A673 (cell line): ENCODE measurements around the gene IL12RB1. TPM values are rescaled to one million over a fixed set of nuclear protein-coding genes. Genes with fewer than 3 reads are reported as not detected.
"Not testable (repeated sequence)": the region's sequence is repeated elsewhere in the genome, so short reads cannot be mapped to it uniquely, and the experiment has no call there.

Source experiments
- BruUV-seq: library from RNA; stranded (reverse); fragments of 400-500 nt; replicated peaks from 2 replicates; lab custom pipeline; 2021; lab: Mats Ljungman, UMichigan
- CTCF ChIA-PET: fragments of 300-600 bp; sonication (Branson Sonifier 250); formaldehyde crosslinking; loops from one replicate; lab custom pipeline; 2022; ENCODE audit warnings: antibody characterized with exemption; lab: Charles Lee
- POLR2A ChIA-PET: fragments of 300-600 bp; sonication (Branson Sonifier 250); formaldehyde crosslinking; loops from one replicate; lab custom pipeline; 2022; ENCODE audit warnings: antibody characterized with exemption; ENCODE audit not compliant: low non-redundant PET; lab: Charles Lee
- DNase-seq: peaks from one replicate; pipeline ENCODE4 v3.0.0-alpha.2; 2015; ENCODE audit warnings: low spot score
- H3K27ac ChIP-seq: fragments of 200-600 bp; sonication (generic); 2 replicates; pipeline ENCODE4 v1.5.1; 2016; ENCODE audit warnings: mixed run types, low read depth, mild to moderate bottlenecking, mixed read lengths, antibody characterized with exemption, low read length; ENCODE audit not compliant: poor library complexity, severe bottlenecking
- H3K27me3 ChIP-seq: fragments of 200-600 bp; sonication (generic); replicated peaks from 2 replicates; pipeline ENCODE4 v1.6.1; 2017; ENCODE audit warnings: mixed run types, low read depth, mild to moderate bottlenecking, mixed read lengths, antibody characterized with exemption, low read length; ENCODE audit not compliant: insufficient read depth, poor library complexity
- H3K36me3 ChIP-seq: fragments of 200-600 bp; sonication (generic); 2 replicates; pipeline ENCODE4 v1.6.1; 2016; ENCODE audit warnings: mixed run types, mild to moderate bottlenecking, mixed read lengths, antibody characterized with exemption, low read length; ENCODE audit not compliant: insufficient read depth, poor library complexity, severe bottlenecking
- H3K4me1 ChIP-seq: fragments of 200-600 bp; sonication (generic); 2 replicates; pipeline ENCODE4 v1.6.1; 2017; ENCODE audit warnings: mixed run types, mild to moderate bottlenecking, mixed read lengths, antibody characterized with exemption, low read length; ENCODE audit not compliant: insufficient read depth, poor library complexity, severe bottlenecking
- H3K4me3 ChIP-seq: fragments of 200-600 bp; sonication (generic); 2 replicates; pipeline ENCODE4 v1.5.1; 2016; ENCODE audit warnings: low read depth, mixed run types, mild to moderate bottlenecking, mixed read lengths, low read length; ENCODE audit not compliant: poor library complexity, severe bottlenecking
- H3K9me3 ChIP-seq: fragments of 200-600 bp; sonication (generic); 2 replicates; pipeline ENCODE4 v1.6.1; 2016; ENCODE audit warnings: mixed run types, low read depth, mild to moderate bottlenecking, mixed read lengths, antibody characterized with exemption, low read length; ENCODE audit not compliant: poor library complexity, severe bottlenecking
- EZH2 ChIP-seq: fragments of 200-600 bp; sonication (generic); IDR thresholded peaks from 2 replicates; pipeline ENCODE4 v1.6.1; 2017; ENCODE audit warnings: borderline replicate concordance, low read depth, mild to moderate bottlenecking, mixed read lengths, antibody characterized with exemption, low read length; ENCODE audit not compliant: poor library complexity, severe bottlenecking
- intact Hi-C: fragments of 100-400 bp; cut with micrococcal nuclease; formaldehyde crosslinking; loops from one replicate; pipeline ENCODE4 v1.10.0; 2022; ENCODE audit not compliant: unreplicated experiment
- total RNA-seq: library from RNA; stranded (reverse); gene quantifications from 2 replicates; pipeline ENCODE4 v1.2.3, GENCODE V29; 2021
- TF ChIP-seq, protein P1 (sequence below): fragments of 300-800, 200-600 bp; sonication (generic); conservative IDR thresholded peaks from 2 replicates; pipeline ENCODE4 v1.5.1; 2017; ENCODE audit warnings: low read depth, mild to moderate bottlenecking, antibody characterized with exemption, low read length, moderate library complexity, mixed read lengths

IL12RB1 gene
- total RNA-seq, 1 experiment from 2014 or later = not detected

GRCh38 chr19:18089726-18090125, 3.0 kb upstream of the IL12RB1 start:
- no TSS peak for BruUV-seq
- ChIA-PET POLR2A (no interaction called here), CTCF (no interaction called here)
- H3K4me3 ChIP-seq = no peak overlapping the region
- TF ChIP-seq, protein P1, sequence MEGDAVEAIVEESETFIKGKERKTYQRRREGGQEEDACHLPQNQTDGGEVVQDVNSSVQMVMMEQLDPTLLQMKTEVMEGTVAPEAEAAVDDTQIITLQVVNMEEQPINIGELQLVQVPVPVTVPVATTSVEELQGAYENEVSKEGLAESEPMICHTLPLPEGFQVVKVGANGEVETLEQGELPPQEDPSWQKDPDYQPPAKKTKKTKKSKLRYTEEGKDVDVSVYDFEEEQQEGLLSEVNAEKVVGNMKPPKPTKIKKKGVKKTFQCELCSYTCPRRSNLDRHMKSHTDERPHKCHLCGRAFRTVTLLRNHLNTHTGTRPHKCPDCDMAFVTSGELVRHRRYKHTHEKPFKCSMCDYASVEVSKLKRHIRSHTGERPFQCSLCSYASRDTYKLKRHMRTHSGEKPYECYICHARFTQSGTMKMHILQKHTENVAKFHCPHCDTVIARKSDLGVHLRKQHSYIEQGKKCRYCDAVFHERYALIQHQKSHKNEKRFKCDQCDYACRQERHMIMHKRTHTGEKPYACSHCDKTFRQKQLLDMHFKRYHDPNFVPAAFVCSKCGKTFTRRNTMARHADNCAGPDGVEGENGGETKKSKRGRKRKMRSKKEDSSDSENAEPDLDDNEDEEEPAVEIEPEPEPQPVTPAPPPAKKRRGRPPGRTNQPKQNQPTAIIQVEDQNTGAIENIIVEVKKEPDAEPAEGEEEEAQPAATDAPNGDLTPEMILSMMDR = no peak
- TF ChIP-seq EZH2 = no peak
- no peak for DNase-seq
- H3K27me3 ChIP-seq = no peaks in the 10 kb centered on the region
- H3K27ac ChIP-seq = no peak overlapping the region
- H3K36me3 ChIP-seq = no peaks in the 10 kb centered on the region
- H3K9me3 ChIP-seq = no peaks in the 10 kb centered on the region
- intact Hi-C loops = no loop called here
- no peaks in the 10 kb centered on the region for H3K4me1 ChIP-seq

GRCh38 chr19:18089096-18089541, 2.4 kb upstream of the IL12RB1 start:
- POLR2A ChIA-PET = interaction anchor here (0.8 kb wide), 1 partner anchor 176 kb away, joined by 8 read pairs; no protein-coding TSS in a partner anchor
- intact Hi-C loops, H3K36me3 ChIP-seq, BruUV-seq, H3K27ac ChIP-seq, H3K4me3 ChIP-seq, H3K27me3 ChIP-seq, H3K9me3 ChIP-seq, DNase-seq, H3K4me1 ChIP-seq, CTCF ChIA-PET: not testable (repeated sequence)

DNA sequence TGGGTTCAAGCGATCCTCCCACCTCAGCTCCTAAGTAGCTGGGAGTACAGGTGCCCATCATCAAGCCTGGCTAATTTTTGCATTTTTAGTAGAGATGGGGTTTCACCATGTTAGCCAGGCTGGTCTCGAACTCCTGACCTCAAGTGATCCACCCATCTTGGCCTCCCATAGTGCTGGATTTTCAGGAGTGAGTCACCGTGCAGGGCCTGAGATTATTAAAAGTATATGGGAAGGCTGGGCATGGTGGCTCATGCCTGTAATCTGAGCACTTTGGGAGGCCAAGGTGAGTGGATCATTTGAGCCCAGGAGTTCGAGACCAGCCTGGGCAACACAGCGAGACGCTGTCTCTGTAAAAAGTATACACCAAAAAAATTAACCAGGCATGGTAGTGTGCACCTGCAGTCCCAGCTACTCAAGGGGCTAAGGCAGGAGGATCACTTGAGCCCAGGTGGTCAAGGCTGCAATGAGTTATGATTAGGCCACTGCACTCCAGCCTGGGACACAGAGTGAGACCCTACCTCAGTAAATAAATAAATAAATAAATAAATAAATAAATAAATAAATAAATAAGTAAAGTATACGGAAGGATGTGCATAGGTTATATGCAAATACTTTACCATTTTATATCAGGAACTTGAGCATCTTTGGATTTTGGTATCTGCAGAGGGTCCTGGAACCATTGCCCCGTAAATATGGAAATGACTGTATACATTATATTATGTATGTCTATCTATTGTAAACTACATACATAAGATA, 854 bp downstream of the IL12RB1 start:
- CTCF ChIA-PET = interaction anchor here (0.6 kb wide), 1 partner anchor 138 kb away, joined by 4 read pairs; no protein-coding TSS in a partner anchor
- POLR2A ChIA-PET = no interaction called here
- BruUV-seq = no TSS peak
- TF ChIP-seq, protein P1 = no peak
- TF ChIP-seq EZH2 = no peak
- Histone ChIP-seq H3K27ac (no peak overlapping the region), H3K4me3 (no peak overlapping the region), H3K27me3 (no peaks in the 10 kb centered on the region), H3K4me1 (no peaks in the 10 kb centered on the region), H3K9me3 (no peaks in the 10 kb centered on the region), H3K36me3 (no peaks in the 10 kb centered on the region)
- no peak for DNase-seq
- intact Hi-C loops = no loop called here
